Measurements from ENCODE around the gene SYNRG. TPM values are rescaled to one million over a fixed set of nuclear protein-coding genes. Genes with fewer than 3 reads are reported as not detected.

Gene SYNRG
- total RNA-seq, 1 experiment from 2014 or later = 9.7 TPM

DNA sequence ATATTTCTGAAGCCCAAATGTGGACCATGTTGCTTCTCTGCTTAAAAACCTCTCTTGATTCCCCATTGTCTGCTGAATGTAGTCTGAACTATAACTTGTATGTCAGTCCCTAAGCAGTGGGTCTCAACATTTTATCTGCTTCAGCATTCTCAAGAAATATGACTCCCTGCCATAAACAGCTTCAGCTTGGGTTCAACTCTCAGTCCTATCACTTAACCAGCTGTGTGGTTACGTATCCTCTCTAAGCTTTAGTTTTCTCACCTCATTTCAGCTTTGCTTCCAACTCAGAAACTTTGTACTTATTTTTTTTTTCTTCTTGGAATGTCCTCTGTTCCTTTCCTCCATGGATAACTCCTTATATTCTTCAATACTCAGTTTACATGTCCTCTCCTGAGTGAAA, 38.6 kb upstream of the SYNRG start:
- Histone ChIP-seq H3F3A (ENCODE audit: low read length, unreplicated experiment) (no peaks in the 10 kb centered on the region), H3K4me2 (ENCODE audit: low read length) (peak overlapping the region; percentile 67), H3K36me3 (ENCODE audit: low read depth, low read length) (no peaks in the 10 kb centered on the region), H3K4me3 (ENCODE audit: low read length) (no peak overlapping the region), H3K79me2 (ENCODE audit: low read length) (peaks cover 4% of the 10 kb centered on the region), H3K27me3 (ENCODE audit: low read length) (no peaks in the 10 kb centered on the region), H3K9me2 (replicated peaks; ENCODE audit: low read length) (no peaks in the 10 kb centered on the region), H3K27ac (ENCODE audit: low read length) (no peak overlapping the region), H4K20me1 (ENCODE audit: low read length) (no peaks in the 10 kb centered on the region), H3K9me3 (ENCODE audit: low read length) (no peaks in the 10 kb centered on the region), H3K9ac (ENCODE audit: low read length) (no peak overlapping the region), H3K4me1 (ENCODE audit: insufficient read depth, low read length) (peaks cover 12% of the 10 kb centered on the region), H2AFZ (ENCODE audit: low read length) (no peak overlapping the region)
- no peak for ATAC-seq
- CTCF ChIA-PET = interaction anchor here (0.7 kb wide), 1 partner anchor 123 kb away, joined by 3 read pairs; no protein-coding TSS in a partner anchor
- intact Hi-C loops (cut with micrococcal nuclease) = no loop called here
- TF ChIP-seq EZH2 (IDR thresholded peaks at IDR 0.05; ENCODE audit: low read length, unreplicated experiment) (no peak), EZH2phosphoT487 (IDR thresholded peaks at IDR 0.05; ENCODE audit: borderline replicate concordance, low read length) (no peak), CTCF (conservative IDR thresholded peaks at IDR 0.05; ENCODE audit: low read depth, low read length) (no peak)
- POLR2A ChIA-PET (ENCODE audit: unreplicated experiment) = no interaction called here
- no peak for DNase-seq
- BruUV-seq (replicated peaks) = no TSS peak

GRCh38 chr17:37643869-37644268, 34.7 kb upstream of the SYNRG start:
- H3K27ac ChIP-seq (ENCODE audit: low read length) = no peak overlapping the region
- peaks cover 8% of the 10 kb centered on the region; the same call in 1 of the 2 replicates for H4K20me1 ChIP-seq (ENCODE audit: low read length)
- BruUV-seq (replicated peaks) = no TSS peak
- no peaks in the 10 kb centered on the region for H3K27me3 ChIP-seq (ENCODE audit: low read length)
- peak overlapping the region; percentile 87; the same call in 1 of the 2 replicates for H3K9ac ChIP-seq (ENCODE audit: low read length)
- no peaks in the 10 kb centered on the region for H3F3A ChIP-seq (ENCODE audit: low read length, unreplicated experiment)
- DNase-seq (no peak), ATAC-seq (no peak)
- TF ChIP-seq CTCF (conservative IDR thresholded peaks at IDR 0.05; ENCODE audit: low read depth, low read length) (no peak), EZH2 (IDR thresholded peaks at IDR 0.05; ENCODE audit: low read length, unreplicated experiment) (no peak), EZH2phosphoT487 (IDR thresholded peaks at IDR 0.05; ENCODE audit: borderline replicate concordance, low read length) (no peak)
- peak overlapping the region; percentile 84 for H2AFZ ChIP-seq (ENCODE audit: low read length)
- peaks cover 14% of the 10 kb centered on the region for H3K4me1 ChIP-seq (ENCODE audit: insufficient read depth, low read length)
- peaks cover 6% of the 10 kb centered on the region; the same call in 1 of the 2 replicates for H3K36me3 ChIP-seq (ENCODE audit: low read depth, low read length)
- H3K4me3 ChIP-seq (ENCODE audit: low read length) = peak overlapping the region; percentile 96
- peaks cover 40% of the 10 kb centered on the region for H3K79me2 ChIP-seq (ENCODE audit: low read length)
- intact Hi-C loops (cut with micrococcal nuclease) = no loop called here
- ChIA-PET POLR2A (ENCODE audit: unreplicated experiment) (no interaction called here), CTCF (no interaction called here)
- H3K9me3 ChIP-seq (ENCODE audit: low read length) = no peaks in the 10 kb centered on the region
- H3K9me2 ChIP-seq (replicated peaks; ENCODE audit: low read length) = no peaks in the 10 kb centered on the region
- H3K4me2 ChIP-seq (ENCODE audit: low read length) = peak overlapping the region; percentile 93

DNA sequence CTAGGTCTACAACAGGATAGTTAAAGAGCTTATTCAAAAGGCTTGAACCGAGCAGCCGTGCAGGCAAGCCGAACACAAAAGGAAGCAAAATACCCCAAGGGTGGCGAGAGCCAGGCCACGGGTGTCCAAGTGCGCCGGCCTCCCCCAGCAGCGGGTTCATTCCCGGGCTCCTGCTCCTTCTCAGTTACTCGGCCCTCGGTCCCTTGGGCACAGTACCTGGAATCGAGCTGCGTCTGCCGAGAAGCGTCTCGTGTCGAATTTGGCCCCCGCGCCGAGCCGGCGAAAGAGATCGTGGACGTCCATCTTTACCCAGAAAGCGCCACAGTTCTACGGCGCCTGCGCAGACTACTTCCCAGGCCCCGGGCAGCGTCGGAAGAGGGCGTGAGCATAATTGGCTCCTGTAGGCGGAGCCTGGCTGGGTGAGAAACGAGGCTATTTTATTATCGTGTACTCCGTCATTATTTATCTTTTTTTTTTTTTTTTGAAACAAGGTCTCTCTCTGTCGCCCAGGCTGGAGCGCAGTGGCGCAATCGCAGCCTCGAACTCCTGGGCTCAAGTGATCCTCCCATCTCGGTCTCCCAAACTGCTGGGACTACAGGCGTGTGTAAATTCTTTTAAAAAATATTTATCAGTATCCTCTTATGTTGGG, 34.0 kb upstream of the SYNRG start, which contains the start of gene DDX52:
DDX52 (minus strand) TSS at position 329 of the 649 bp plus-strand sequence; CDS start at position 303, 26 bp downstream.
- H3K36me3 ChIP-seq (ENCODE audit: low read depth, low read length) = peaks cover 6% of the 10 kb centered on the region; the same call in 1 of the 2 replicates

More for the DNA sequence above, 34.0 kb upstream of the SYNRG start, which contains the start of gene DDX52:
- POLR2A ChIA-PET (ENCODE audit: unreplicated experiment) = no interaction called here
- CTCF ChIA-PET = interaction anchor here (0.6 kb wide), 1 partner anchor 34 kb away, joined by 4 read pairs; no protein-coding TSS in a partner anchor
- no peaks in the 10 kb centered on the region for H3K9me3 ChIP-seq (ENCODE audit: low read length)
- no peaks in the 10 kb centered on the region for H3K27me3 ChIP-seq (ENCODE audit: low read length)
- H3K4me2 ChIP-seq (ENCODE audit: low read length) = peak within 1 kb of the TSS; percentile 93
- TF ChIP-seq EZH2phosphoT487 (IDR thresholded peaks at IDR 0.05; ENCODE audit: borderline replicate concordance, low read length) (no peak), CTCF (conservative IDR thresholded peaks at IDR 0.05; ENCODE audit: low read depth, low read length) (no peak), EZH2 (IDR thresholded peaks at IDR 0.05; ENCODE audit: low read length, unreplicated experiment) (no peak)
- H4K20me1 ChIP-seq (ENCODE audit: low read length) = peaks cover 8% of the 10 kb centered on the region; the same call in 1 of the 2 replicates
- no peaks in the 10 kb centered on the region for H3K9me2 ChIP-seq (replicated peaks; ENCODE audit: low read length)
- DNase-seq (peak; percentile 85), ATAC-seq (peak; percentile 97)
- intact Hi-C loops (cut with micrococcal nuclease) = no loop called here
- 0 out of 2 replicates have a peak within 1 kb of the TSS, but pooled peaks have one; percentile 19 for H3K27ac ChIP-seq (ENCODE audit: low read length)
- peaks cover 44% of the 10 kb centered on the region for H3K79me2 ChIP-seq (ENCODE audit: low read length)
- H3K4me3 ChIP-seq (ENCODE audit: low read length) = peak within 1 kb of the TSS; percentile 96
- BruUV-seq (replicated peaks) = no TSS peak
- H3K9ac ChIP-seq (ENCODE audit: low read length) = peak within 1 kb of the TSS; percentile 87
- H3F3A ChIP-seq (ENCODE audit: low read length, unreplicated experiment) = no peaks in the 10 kb centered on the region
- peak within 1 kb of the TSS; percentile 84 for H2AFZ ChIP-seq (ENCODE audit: low read length)
- peaks cover 8% of the 10 kb centered on the region for H3K4me1 ChIP-seq (ENCODE audit: insufficient read depth, low read length)
